Mucosa of descending colon (tissue), 3 donors: ENCODE results near the gene PRRG2. TPM values are rescaled to one million over a fixed set of nuclear protein-coding genes. Genes with fewer than 3 reads are reported as not detected.

Experiments used
- ATAC-seq: fragments of 200-7000 bp; cut with Tn5 transposase; one replicate; pipeline ENCODE4 v1.9.1; 2020; ENCODE audit warnings: mild to moderate bottlenecking, moderate library complexity
- DNase-seq, 3 donors: peaks; one replicate each; pipeline ENCODE4 v3.0.0-alpha.2; 2020
- H3K36me3 ChIP-seq: fragments of 200-600 bp; one replicate; pipeline ENCODE4 v1.8.0; 2021; ENCODE audit warnings: low read depth, mild to moderate bottlenecking
- H3K4me1 ChIP-seq: fragments of 200-600 bp; one replicate; pipeline ENCODE4 v1.8.0; 2021; ENCODE audit warnings: low read depth, mild to moderate bottlenecking
- H3K4me3 ChIP-seq: fragments of 200-600 bp; one replicate; pipeline ENCODE4 v1.8.0; 2021; ENCODE audit warnings: mild to moderate bottlenecking
- H3K9me3 ChIP-seq: fragments of 200-600 bp; one replicate; pipeline ENCODE4 v1.8.0; 2021; ENCODE audit warnings: mild to moderate bottlenecking
- intact Hi-C, 2 donors: fragments of 100-400 bp; cut with DNase I in 1 of 2; cut with micrococcal nuclease in 1 of 2; formaldehyde crosslinking; loops; one replicate each; pipeline versions ENCODE4 v1.11.0 to v1.11.1; 2022; cut with DNase I, micrococcal nuclease
- total RNA-seq, 3 donors: library from RNA; stranded (reverse); fragmentation: NEBNext Ultra II Directional in 2 of 3; extraction: Animal tissue kit (Norgen Biotek cat#: 25700) in 2 of 3; gene quantifications; one replicate each; pipeline versions ENCODE4 v1.2.1 to v1.2.4, GENCODE V29; 2021 to 2023
- TF ChIP-seq, protein P1 (sequence below): fragments of 200-600 bp; IDR thresholded peaks from one replicate; pipeline ENCODE4 v1.8.0; 2022; ENCODE audit warnings: antibody characterized with exemption, mild to moderate bottlenecking
- donor health status: DM: no; HTN: no; CAD: no; lungs with moderate emphysema.
- donor health status: DM: no; HTN: no; CAD: no.
- donor health status: DM: no; HTN: yes; CAD: no.

The PRRG2 gene
- total RNA-seq, 3 donors from 2014 or later = 9.1 to 25.1 (median 18.9) TPM

DNA sequence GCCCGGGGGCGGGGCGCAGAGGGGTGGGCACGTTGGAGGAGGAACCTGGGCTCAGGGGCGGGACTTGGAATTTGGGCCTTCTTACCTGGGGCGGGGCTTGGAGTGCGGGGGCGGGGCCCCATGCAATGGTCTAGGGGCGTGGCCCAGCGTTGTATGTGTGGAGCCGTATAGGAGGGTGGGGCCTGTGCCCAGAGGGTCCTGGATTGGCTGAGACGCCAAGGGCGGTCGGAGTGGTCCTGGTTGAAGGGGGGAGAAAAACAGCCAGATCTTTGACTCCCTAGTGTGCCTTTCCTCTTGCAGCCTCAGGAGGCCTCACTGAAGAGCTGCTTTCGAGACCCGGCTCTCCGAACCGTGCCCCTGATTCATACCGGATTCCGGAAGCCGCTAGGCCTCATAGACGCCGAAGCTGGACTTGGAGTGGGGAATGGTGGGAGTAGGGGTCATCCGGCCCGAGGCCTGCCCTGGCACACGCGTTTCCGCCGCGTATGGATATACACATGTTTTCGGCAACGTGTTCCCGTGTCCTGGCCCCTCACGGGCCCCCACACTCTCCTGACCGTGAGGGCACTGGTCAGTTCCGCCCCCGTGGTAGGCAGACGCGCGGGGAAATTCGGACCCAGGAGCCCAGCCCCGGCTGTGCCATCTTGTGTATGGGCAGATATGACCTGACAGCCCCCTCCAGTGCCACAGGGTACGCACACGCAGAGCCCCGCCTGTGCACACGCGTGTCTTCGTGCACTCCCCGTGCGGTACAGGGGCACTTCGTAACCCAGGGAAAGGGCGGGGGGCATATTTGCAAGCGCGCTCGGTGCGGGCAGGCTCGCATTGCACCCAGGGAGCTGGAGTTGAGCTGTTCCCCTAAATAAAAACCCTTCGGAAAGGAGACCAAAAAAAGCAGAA is 9.2 kb downstream of the PRRG2 start:
- Histone ChIP-seq H3K36me3 (no peaks in the 10 kb centered on the region), H3K4me1 (peaks cover 10% of the 10 kb centered on the region), H3K4me3 (peak overlapping the region; percentile 51), H3K9me3 (no peaks in the 10 kb centered on the region)
- TF ChIP-seq, protein P1, sequence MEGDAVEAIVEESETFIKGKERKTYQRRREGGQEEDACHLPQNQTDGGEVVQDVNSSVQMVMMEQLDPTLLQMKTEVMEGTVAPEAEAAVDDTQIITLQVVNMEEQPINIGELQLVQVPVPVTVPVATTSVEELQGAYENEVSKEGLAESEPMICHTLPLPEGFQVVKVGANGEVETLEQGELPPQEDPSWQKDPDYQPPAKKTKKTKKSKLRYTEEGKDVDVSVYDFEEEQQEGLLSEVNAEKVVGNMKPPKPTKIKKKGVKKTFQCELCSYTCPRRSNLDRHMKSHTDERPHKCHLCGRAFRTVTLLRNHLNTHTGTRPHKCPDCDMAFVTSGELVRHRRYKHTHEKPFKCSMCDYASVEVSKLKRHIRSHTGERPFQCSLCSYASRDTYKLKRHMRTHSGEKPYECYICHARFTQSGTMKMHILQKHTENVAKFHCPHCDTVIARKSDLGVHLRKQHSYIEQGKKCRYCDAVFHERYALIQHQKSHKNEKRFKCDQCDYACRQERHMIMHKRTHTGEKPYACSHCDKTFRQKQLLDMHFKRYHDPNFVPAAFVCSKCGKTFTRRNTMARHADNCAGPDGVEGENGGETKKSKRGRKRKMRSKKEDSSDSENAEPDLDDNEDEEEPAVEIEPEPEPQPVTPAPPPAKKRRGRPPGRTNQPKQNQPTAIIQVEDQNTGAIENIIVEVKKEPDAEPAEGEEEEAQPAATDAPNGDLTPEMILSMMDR = peak; percentile 7
- intact Hi-C loops = no loop called here
- ATAC-seq (peak; percentile 84), DNase-seq (peak; percentile 98 to 99 (median 98))

DNA sequence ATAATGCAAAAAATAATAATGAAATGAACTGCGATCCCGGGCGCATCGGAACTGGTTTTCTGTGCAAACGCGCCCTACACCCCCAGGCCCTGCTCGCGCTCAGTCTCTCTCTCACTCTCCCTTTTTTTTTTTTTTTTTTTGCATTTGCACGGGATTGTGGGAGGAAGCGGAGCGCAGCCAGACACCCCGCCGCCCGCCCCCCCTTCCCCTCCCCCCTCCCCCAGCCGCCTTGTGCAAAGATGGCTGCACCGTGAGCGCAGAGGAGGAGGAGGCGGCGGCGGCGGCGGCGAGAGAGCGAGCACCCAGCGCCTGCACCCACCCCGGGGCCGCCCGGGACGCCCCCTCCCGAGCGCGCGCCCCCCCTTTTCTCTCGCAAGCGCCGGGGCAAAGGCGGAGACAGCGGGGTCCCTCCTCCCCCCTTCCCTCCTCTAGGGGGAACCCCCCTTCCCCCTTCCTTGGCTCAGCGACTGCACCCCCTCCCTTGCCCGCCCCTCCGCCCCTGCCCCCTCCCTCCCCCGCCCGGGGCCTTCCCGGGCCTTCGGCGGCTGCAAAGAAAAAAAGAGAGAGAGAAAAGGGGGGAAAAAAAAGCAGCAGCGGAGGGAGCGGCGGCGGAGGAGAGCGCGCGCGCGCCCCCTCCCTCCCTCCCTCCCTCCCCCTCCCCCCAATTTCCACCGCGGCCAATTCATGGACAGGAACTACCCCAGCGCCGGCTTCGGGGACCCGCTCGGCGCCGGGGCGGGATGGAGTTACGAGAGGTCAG is 10.0 kb downstream of the PRRG2 start, which contains the start of gene PRR12:
Gene PRR12 (plus strand): TSS at position 212 of the 760 bp plus-strand sequence. CDS start 473 bp downstream, at position 685.
- H3K4me1 ChIP-seq = peaks cover 10% of the 10 kb centered on the region
- TF ChIP-seq, protein P1 = no peak
- no peaks in the 10 kb centered on the region for H3K9me3 ChIP-seq
- H3K36me3 ChIP-seq = no peaks in the 10 kb centered on the region
- peak within 1 kb of the TSS; percentile 51 for H3K4me3 ChIP-seq
- intact Hi-C loops = no loop called here
- DNase-seq (peak; percentile 65 to 82 (median 81)), ATAC-seq (peak; percentile 58)

DNA sequence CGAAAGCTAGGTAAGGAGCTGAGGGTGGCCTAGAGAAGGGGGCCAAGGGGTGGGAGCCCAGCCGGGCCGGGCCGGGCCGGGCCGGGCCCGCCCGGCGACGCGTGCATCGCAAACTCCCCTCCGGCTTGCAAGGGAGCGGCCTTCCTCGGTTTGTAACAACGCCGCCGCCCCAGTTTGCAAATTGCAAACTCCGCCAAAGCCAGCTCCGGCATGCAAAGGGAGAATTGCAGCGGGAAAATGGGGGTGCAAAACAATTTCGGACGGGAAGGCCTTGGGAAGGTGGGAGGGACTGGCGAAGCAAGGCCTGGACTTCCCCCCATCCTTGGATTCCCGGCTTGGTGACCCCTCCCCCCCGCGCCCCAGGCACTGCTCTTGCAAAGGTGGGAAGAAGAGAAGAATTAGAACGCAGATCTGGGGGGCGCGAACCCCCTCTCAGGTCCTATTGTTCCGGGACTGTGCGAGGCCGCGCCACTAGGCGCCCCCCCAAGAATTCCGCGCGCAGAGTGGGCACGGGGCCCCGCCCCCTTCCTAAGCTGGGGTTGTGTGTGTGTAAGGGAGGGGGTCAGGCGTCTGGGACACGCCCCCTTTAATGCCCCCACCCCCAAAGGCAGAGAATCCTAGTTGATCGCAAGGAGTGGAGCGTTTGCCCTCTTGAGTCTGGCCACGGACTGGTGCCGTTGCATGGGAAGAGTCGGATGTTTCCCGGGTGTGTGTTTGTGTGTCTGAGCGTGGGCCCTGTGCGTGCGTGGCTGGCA is 10.8 kb downstream of the PRRG2 start:
- intact Hi-C loops = no loop called here
- no peak for ATAC-seq
- Histone ChIP-seq H3K36me3 (no peaks in the 10 kb centered on the region), H3K9me3 (no peaks in the 10 kb centered on the region), H3K4me1 (peaks cover 10% of the 10 kb centered on the region), H3K4me3 (peak overlapping the region; percentile 51)
- DNase-seq = peak; percentile 64 to 81 (median 75)
- TF ChIP-seq, protein P1 = no peak

DNA sequence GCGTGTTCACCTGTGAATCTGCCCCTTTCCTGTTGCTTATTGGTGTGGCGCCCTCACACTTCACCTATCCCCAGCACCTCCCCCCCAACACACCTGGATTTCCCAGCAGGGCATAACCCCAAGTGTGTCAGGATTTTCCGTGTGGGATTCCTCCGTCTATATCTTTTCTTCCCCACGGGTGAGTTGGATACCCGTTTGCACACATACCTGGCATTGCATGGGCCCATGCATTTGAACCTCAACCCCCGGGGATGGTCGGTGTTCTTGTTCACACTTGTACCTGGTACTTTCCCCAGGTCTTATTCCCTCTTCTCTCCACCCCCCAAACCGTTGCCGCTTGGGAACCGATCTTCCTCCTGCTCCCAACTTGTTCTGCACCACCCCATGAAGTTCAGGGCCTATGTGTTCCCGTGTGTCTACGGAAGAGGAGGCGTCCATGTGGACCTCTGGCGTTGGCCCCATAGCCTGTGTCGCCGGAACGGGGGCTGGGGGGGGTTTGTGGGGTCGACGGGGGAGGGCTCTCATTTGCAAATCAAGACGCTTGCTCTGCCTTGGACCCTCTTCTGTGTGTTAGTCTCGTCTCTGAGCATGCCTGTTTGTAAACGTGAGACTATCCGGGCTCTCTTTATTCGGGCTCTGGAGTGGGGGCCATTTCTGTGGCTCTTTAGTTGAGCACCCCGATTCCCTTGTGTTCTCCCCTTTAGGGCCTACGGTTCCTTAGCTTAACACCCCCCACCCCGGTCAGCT is 11.5 kb downstream of the PRRG2 start:
- ATAC-seq (no peak), DNase-seq (peak; percentile 41 to 63 (median 58))
- Histone ChIP-seq H3K9me3 (no peaks in the 10 kb centered on the region), H3K4me1 (peaks cover 10% of the 10 kb centered on the region), H3K36me3 (no peaks in the 10 kb centered on the region), H3K4me3 (peak overlapping the region; percentile 51)
- intact Hi-C loops = no loop called here
- TF ChIP-seq, protein P1 = no peak
